SIG-M5 (cell line): Measurements from ENCODE around the gene NKAPL.

ENCODE experiments used
- DNase-seq: peaks from one replicate; lab custom pipeline; 2025; lab: John Stamatoyannopoulos, UW

The NKAPL gene

GRCh38 chr6:28258877-28259777 lies at the start of gene NKAPL:
TSS of gene NKAPL (plus strand) at chr6:28259297. CDS start at chr6:28259372, 75 bp downstream.
- DNase-seq = no peak

GRCh38 chr6:28209753-28210535 lies 49.2 kb upstream of the NKAPL start:
- no peak for DNase-seq

GRCh38 chr6:28211840-28212509 lies 47.1 kb upstream of the NKAPL start:
- no peak for DNase-seq

GRCh38 chr6:28212510-28213212 lies 46.4 kb upstream of the NKAPL start:
- DNase-seq = no peak

GRCh38 chr6:28213213-28213523 lies 45.9 kb upstream of the NKAPL start:
- DNase-seq = no peak

GRCh38 chr6:28215425-28215824 lies 43.7 kb upstream of the NKAPL start:
- no peak for DNase-seq

GRCh38 chr6:28217890-28218289 lies 41.2 kb upstream of the NKAPL start:
- DNase-seq = no peak

GRCh38 chr6:28218312-28219248 lies 40.5 kb upstream of the NKAPL start:
- no peak for DNase-seq

GRCh38 chr6:28220257-28221133 lies 38.6 kb upstream of the NKAPL start:
- DNase-seq = no peak

- no peak for DNase-seq
These were observed 34.7 kb upstream of the NKAPL start for GRCh38 chr6:28224131-28225055.

GRCh38 chr6:28225056-28225834 lies 33.9 kb upstream of the NKAPL start, which contains the start of gene ZSCAN9:
TSS of gene ZSCAN9 (plus strand) at chr6:28225275. CDS start at chr6:28227085, 1,810 bp downstream.
- DNase-seq = no peak

- DNase-seq = no peak
These were observed 32.6 kb upstream of the NKAPL start for GRCh38 chr6:28226460-28226859.

GRCh38 chr6:28232785-28233184 lies 26.3 kb upstream of the NKAPL start:
- no peak for DNase-seq

GRCh38 chr6:28235912-28236452 lies 23.1 kb upstream of the NKAPL start:
- no peak for DNase-seq

GRCh38 chr6:28239636-28240035 lies 19.5 kb upstream of the NKAPL start:
- no peak for DNase-seq

- no peak for DNase-seq
These were observed 18.6 kb upstream of the NKAPL start for GRCh38 chr6:28240471-28240870.

- DNase-seq = no peak
These were observed 15.2 kb upstream of the NKAPL start for GRCh38 chr6:28243946-28244345.
